Occipital lobe (tissue), 2 donors: ENCODE data around the gene RGS2. TPM values are rescaled to one million over a fixed set of nuclear protein-coding genes. Genes with fewer than 3 reads are reported as not detected.
A peak's percentile ranks its signal among the peaks of the same experiment; 100 is the strongest.

ENCODE experiments used
- DNase-seq: peaks from one replicate; lab custom pipeline; 2025; lab: John Stamatoyannopoulos, UW
- total RNA-seq: library from RNA; depleted of rRNA; stranded (reverse); fragments of >200 nt; gene quantifications from one replicate; pipeline ENCODE4 v1.2.3, GENCODE V29; 2014

Gene RGS2
- 23.2 TPM for total RNA-seq

GRCh38 chr1:192808518-192809306 is at the start of gene RGS2:
Gene RGS2, plus strand, starts transcription at chr1:192809039. Its CDS starts 33 bp downstream, at chr1:192809072.
- DNase-seq: peak; percentile 83

- DNase-seq: no peak
Observed at GRCh38 chr1:192759104-192759503, 49.7 kb upstream of the RGS2 start.

DNA sequence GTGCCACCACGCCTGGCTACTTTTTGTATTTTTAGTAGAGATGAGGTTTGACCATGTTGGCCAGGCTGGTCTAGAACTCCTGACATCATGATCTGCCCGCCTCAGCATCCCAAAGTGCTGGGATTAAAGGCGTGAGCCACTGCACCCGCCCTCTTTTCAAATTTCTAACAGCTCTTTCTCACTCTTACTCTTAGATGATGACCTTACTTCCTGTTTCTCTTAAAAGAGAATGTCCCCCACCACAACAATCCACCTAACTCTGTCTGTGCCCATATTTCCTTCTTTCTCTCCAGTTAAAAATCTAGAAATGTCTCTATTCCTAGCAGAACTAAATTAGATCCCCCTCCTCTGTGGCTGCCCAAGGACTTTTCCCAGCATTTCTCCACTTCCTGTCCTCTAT is 46.6 kb upstream of the RGS2 start:
- DNase-seq: no peak

DNA sequence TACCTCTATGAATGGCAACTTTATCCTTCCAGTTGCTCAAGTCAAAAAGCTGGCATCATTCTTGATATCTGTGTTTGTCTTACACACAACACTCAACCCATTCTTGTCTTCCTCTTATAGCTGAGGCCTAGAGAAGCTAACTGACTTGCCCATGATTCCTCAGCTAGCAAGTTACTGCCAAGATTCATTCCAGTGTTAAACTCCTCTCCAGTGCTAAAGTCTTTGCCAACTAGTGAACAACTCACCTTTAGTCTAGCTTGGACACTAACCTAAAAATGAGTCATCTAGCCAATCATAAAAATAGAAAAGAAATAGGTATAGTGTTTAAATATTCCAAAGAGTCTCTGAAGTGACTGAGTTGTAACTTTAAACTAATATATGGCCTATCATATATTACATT is 45.6 kb upstream of the RGS2 start:
- DNase-seq: no peak

DNA sequence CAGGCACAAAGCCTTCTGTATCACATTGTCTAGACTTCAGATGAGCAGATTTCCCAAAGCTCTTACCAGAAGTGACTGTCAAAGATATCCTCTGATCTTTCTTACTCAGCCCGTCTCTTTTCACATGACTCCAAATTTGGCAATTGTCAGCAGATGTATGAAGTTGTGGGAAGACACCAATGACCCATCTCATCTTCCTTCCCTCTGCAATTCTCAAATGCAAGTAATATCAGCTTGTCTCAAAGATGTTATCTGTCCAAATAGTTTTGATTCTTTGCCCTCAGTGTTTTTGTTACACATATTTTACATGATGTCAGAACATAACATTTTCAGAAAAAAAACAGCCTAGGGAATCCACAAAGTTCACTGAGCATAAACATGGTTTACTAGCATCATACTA is 45.1 kb upstream of the RGS2 start:
- no peak for DNase-seq

- DNase-seq: no peak
Observed at GRCh38 chr1:192764675-192765074, 44.2 kb upstream of the RGS2 start.

GRCh38 chr1:192766009-192766625 is 42.7 kb upstream of the RGS2 start:
- DNase-seq: no peak

GRCh38 chr1:192766876-192767275 is 42.0 kb upstream of the RGS2 start:
- no peak for DNase-seq

DNA sequence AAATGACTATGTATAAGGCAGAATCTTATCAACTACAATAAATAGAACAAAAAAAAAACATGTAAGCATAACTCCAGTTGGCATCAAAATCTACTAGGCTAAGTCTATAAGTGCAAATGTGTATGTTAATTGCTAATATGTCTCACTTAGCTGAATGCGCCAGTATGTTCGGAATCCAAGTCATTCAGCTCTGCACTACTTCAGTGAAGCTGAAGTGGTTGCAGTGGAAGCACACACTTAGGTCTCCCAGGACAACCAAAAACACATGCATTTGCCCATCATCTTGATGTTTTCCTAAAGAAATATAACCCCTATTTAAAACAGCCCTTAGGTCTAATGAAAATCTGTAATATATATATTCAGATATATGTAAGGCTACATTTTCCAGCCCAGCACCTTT is 41.0 kb upstream of the RGS2 start:
- no peak for DNase-seq

GRCh38 chr1:192768463-192768862 is 40.4 kb upstream of the RGS2 start:
- DNase-seq: no peak

DNA sequence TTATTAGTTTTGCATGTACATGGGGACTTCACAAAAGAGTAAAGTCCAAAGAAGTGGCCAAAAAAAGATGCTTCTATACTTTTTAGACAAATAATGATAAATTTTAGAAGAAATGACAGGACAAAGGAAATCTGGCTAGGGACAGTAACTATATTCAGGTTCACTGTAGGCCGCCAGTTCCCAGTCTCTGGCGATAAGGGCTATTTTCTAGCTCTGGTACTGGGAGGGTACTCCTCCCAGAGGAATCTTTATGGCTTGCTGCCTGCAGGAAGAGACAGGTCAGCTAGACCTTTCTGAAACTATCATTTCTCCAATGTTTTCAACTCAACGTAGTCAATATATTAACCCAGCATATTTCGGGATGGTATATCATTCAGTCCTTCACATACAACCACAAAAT is 37.5 kb upstream of the RGS2 start:
- DNase-seq: no peak

DNA sequence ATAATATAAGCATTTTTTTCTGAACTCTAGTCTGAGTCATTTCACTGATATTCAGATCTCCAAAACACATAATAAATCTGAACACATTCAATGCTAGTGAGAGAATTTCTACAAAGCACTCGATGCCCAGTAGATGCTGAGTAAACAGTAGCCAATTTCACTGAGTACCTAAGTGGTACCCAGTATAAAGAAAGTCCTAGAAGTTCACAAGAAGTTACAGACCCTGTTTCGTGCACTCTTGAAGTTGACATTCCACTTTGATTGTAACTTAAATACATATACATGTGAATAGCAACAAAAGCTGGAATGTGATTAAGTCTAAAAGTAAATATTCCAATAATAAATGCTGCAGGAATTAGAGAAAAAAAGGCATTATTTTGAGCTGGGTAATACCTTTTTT is 33.2 kb upstream of the RGS2 start:
- no peak for DNase-seq

GRCh38 chr1:192776206-192776605 is 32.6 kb upstream of the RGS2 start:
- DNase-seq: no peak

- no peak for DNase-seq
Observed at GRCh38 chr1:192776998-192777397, 31.8 kb upstream of the RGS2 start.

DNA sequence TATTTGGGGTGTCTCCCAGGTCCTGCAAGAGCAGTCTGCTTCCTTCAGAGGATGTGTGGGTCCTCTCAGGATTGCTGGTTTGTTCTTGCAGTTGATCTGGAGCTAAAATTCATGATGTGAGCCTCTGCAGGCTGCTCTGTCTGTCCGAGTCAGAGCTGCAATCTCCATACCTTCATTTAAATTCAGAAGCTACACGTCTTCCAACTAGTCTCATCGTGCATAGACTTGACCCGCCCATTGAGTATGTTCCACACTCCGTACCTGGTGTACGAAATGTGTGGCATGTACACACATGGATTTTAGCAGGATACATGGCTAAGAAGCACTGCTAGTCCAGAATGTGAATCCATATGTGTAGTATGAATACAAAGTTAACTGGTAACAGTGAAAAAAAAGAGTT is 25.0 kb upstream of the RGS2 start:
- DNase-seq: no peak

DNA sequence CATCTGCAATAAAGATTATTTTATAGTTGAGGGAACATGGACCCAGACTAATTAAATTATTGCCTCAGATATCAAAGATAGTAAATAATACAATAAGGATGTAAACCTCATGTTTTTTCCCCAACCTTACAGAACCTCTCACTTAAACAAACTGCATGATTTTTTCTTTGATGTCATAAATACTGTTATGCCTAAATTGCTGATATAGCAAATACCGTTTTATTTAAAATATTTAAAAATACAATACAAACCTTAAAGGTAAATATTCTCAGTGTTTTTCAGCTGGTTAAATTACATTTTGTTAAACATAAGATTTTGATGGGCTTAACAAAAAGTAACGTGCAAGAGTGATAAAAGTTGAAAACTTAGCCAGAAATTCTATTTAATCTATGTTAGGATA is 24.4 kb upstream of the RGS2 start:
- DNase-seq: no peak

DNA sequence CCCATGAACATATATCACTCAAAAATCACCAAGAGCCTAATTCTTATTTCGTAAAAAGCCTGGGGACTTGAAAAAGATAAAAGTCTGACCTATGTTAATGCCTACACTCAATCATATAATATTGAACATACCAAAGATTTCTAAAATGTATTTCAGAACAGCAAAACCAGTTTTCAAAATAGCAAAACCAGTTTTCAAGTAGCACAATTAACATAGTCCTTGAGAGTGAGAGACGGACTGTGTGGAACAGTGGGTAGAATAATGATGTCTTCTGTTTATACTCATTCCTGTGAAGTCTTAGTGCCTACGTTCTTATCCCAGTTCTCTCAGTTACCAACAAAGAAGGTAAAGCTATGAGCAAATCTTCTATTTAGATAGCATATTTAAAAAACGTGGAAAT is 22.3 kb upstream of the RGS2 start:
- no peak for DNase-seq

DNA sequence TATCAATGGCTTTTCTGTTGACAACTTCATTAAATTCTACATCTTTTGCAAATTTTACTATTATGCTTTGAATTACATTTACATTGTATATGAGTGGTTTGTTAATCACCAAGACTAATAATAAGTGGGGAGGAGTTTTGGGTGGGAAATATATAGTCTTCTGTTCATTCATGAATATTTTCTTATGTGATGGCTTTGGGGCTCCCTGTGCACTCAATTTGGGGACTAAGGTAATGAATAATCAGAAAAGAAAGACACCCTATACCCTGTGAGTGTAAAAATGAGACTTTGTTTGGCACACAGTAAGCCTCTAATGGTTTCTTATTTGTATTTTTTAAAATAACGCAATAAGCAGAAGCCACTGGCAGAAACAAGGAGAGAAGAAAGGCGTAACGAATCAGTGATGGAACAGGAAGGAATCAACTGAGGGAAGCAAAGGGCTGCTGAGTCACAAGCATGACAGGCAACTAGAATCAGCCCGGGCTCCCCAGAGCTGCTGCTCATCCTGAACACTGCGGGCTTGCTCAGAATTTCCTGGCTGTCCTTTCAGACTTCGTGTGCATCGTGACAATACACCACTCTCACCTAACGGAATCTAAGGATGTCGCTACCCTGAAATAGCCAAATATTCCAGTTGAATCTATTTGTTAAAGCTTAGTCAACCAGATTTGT is 20.8 kb upstream of the RGS2 start:
- DNase-seq: peak; percentile 16

DNA sequence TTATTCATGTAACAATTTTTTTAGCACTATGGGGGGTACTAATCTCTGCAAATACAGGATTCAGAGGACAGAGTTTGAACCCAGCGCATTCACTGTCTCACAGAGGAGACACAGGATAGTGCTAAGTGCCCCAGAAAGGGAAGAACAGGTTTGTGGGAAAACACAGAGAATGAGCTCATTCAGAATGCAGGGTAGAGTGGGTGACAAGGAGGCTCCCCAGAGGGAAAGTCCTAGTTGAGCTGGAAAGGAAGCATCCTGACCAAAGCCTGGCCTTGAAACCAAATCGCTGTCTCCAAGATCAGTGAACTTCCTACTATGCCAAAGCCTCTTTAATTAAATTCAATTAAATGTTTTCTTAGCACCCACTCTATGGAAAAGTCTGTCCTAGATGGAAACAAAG is 19.0 kb upstream of the RGS2 start:
- DNase-seq: no peak

GRCh38 chr1:192792628-192793027 is 16.2 kb upstream of the RGS2 start:
- DNase-seq: no peak

- DNase-seq: no peak
Observed at GRCh38 chr1:192793983-192794767, 14.7 kb upstream of the RGS2 start.

GRCh38 chr1:192794768-192795035 is 14.1 kb upstream of the RGS2 start:
- DNase-seq: no peak
